CD14-positive monocyte (primary cell): ENCODE measurements around the gene SLN. TPM values are rescaled to one million over a fixed set of nuclear protein-coding genes. Genes with fewer than 3 reads are reported as not detected.

Experiments used
- DNase-seq, 3 donors: peaks; one replicate each; pipeline ENCODE4 v3.0.0-alpha.2; 2011 to 2022
- H2AFZ ChIP-seq: 2 replicates; pipeline ENCODE4 v1.6.0; 2012; ENCODE audit warnings: mild to moderate bottlenecking, low read depth, low read length, inconsistent platforms; ENCODE audit not compliant: insufficient read depth, poor library complexity, severe bottlenecking
- H3K27ac ChIP-seq, 2 donors: 1 replicate in 1 of 2; 2 replicates in 1 of 2; pipeline ENCODE4 v1.5.1; 2012 to 2013; ENCODE audit warnings: low read length in 2 of 2, control low read depth in 1 of 2, inconsistent platforms in 1 of 2, low read depth in 1 of 2, mild to moderate bottlenecking in 1 of 2
- H3K27me3 ChIP-seq, 2 donors: one replicate each; pipeline versions ENCODE4 v1.6.0 to v1.6.1; 2011 to 2013; ENCODE audit warnings: low read length in 2 of 2; ENCODE audit not compliant: control insufficient read depth in 2 of 2, insufficient read depth in 2 of 2
- H3K36me3 ChIP-seq, 2 donors: replicated peaks in 1 of 2; 1 replicate in 1 of 2; 2 replicates in 1 of 2; pipeline versions ENCODE4 v1.5.1 to v1.6.1; 2012 to 2013; ENCODE audit warnings: low read length in 2 of 2, control low read depth in 1 of 2, inconsistent platforms in 1 of 2, mild to moderate bottlenecking in 1 of 2; ENCODE audit not compliant: insufficient read depth in 2 of 2, control insufficient read depth in 1 of 2
- H3K4me1 ChIP-seq, 2 donors: 1 replicate in 1 of 2; 2 replicates in 1 of 2; pipeline versions ENCODE4 v1.5.1 to v1.6.1; 2012 to 2013; ENCODE audit warnings: low read length in 2 of 2, control low read depth in 1 of 2, inconsistent platforms in 1 of 2, mild to moderate bottlenecking in 1 of 2, moderate library complexity in 1 of 2; ENCODE audit not compliant: insufficient read depth in 2 of 2, control insufficient read depth in 1 of 2
- H3K4me2 ChIP-seq: replicated peaks from 2 replicates; pipeline ENCODE3; 2012; ENCODE audit warnings: low read length, moderate library complexity, mild to moderate bottlenecking; ENCODE audit not compliant: poor library complexity, severe bottlenecking; ENCODE audit errors: extremely low read depth
- H3K4me3 ChIP-seq, 3 experiments: fragments of 200-600 bp in 1 of 3; sonication (generic) in 1 of 3; replicated peaks in 1 of 3; 1 replicate in 2 of 3; 2 replicates in 1 of 3; pipeline ENCODE4 v1.5.1; 2011 to 2013; ENCODE audit warnings: low read length in 3 of 3, mild to moderate bottlenecking in 3 of 3, control low read depth in 2 of 3, low read depth in 2 of 3, inconsistent platforms in 1 of 3, moderate library complexity in 1 of 3
- H3K79me2 ChIP-seq: 2 replicates; pipeline ENCODE4 v1.6.0; 2012; ENCODE audit warnings: mild to moderate bottlenecking, control low read depth, inconsistent platforms, low read length, moderate library complexity; ENCODE audit not compliant: insufficient read depth
- H3K9ac ChIP-seq: 2 replicates; pipeline ENCODE4 v1.6.0; 2017; ENCODE audit warnings: low read length, mild to moderate bottlenecking; ENCODE audit not compliant: insufficient read depth, poor library complexity, severe bottlenecking
- H3K9me3 ChIP-seq, 2 donors: replicated peaks in 1 of 2; 1 replicate in 1 of 2; 2 replicates in 1 of 2; pipeline versions ENCODE4 v1.5.1 to v1.6.1; 2012 to 2013; ENCODE audit warnings: low read length in 2 of 2, control low read depth in 1 of 2; ENCODE audit not compliant: control insufficient read depth in 1 of 2, insufficient read depth in 1 of 2
- H4K20me1 ChIP-seq: 2 replicates; pipeline ENCODE4 v1.6.0; 2012; ENCODE audit warnings: mild to moderate bottlenecking, low read length, control low read depth, moderate library complexity; ENCODE audit not compliant: insufficient read depth
- H3K27ac Mint-ChIP-seq, 7 donors: one replicate each; pipeline ENCODE4 v1.8.0; 2020; ENCODE audit warnings: mild to moderate bottlenecking in 7 of 7, mixed read lengths in 7 of 7, moderate library complexity in 6 of 7, inconsistent platforms in 2 of 7
- H3K27me3 Mint-ChIP-seq, 3 donors: one replicate each; pipeline ENCODE4 v1.8.0; 2021 to 2022; ENCODE audit warnings: low read depth in 3 of 3, mild to moderate bottlenecking in 3 of 3, mixed read lengths in 3 of 3, moderate library complexity in 3 of 3, inconsistent platforms in 1 of 3
- H3K36me3 Mint-ChIP-seq, 2 donors: one replicate each; pipeline ENCODE4 v1.8.0; 2020; ENCODE audit warnings: mixed read lengths in 2 of 2, inconsistent platforms in 1 of 2, mild to moderate bottlenecking in 1 of 2
- H3K4me1 Mint-ChIP-seq: one replicate; pipeline ENCODE4 v1.8.0; 2020; ENCODE audit warnings: mild to moderate bottlenecking, mixed read lengths
- H3K4me3 Mint-ChIP-seq, 2 donors: one replicate each; pipeline ENCODE4 v1.8.0; 2020; ENCODE audit warnings: mild to moderate bottlenecking in 2 of 2, mixed read lengths in 2 of 2, moderate library complexity in 1 of 2
- H3K9me3 Mint-ChIP-seq, 7 donors: one replicate each; pipeline ENCODE4 v1.8.0; 2020 to 2022; ENCODE audit warnings: mixed read lengths in 7 of 7, mild to moderate bottlenecking in 6 of 7, moderate library complexity in 6 of 7, inconsistent platforms in 2 of 7
- WGBS: methylation state at CpG from one replicate; pipeline ENCODE4 v1.1.5; 2013; ENCODE audit warnings: missing lambda C conversion rate; ENCODE audit not compliant: insufficient coverage; 5-methylcytosine and 5-hydroxymethylcytosine counted together
- intact Hi-C, 2 donors: fragments of 100-400 bp; cut with micrococcal nuclease; formaldehyde crosslinking; loops; one replicate each; pipeline versions ENCODE4 v1.15.0 to v1.15.1; 2023
- polyA plus RNA-seq, 3 donors: library from polyadenylated mRNA; depleted of rRNA in 1 of 3; unstranded in 2 of 3; stranded (reverse) in 1 of 3; fragments of 300-500 nt in 2 of 3; fragments of >200 nt in 1 of 3; fragmentation: Illumina TruSeq in 2 of 3; gene quantifications; 1 replicate in 2 of 3; 2 replicates in 1 of 3; pipeline ENCODE4 v1.2.3, GENCODE V29; 2012 to 2021
- TF ChIP-seq, protein P1 (sequence below): fragments of 200-600 bp; IDR thresholded peaks from one replicate; pipeline ENCODE4 v1.8.0; 2022; ENCODE audit warnings: antibody characterized with exemption, mild to moderate bottlenecking

SLN gene
- polyA plus RNA-seq, 3 donors: not detected

DNA sequence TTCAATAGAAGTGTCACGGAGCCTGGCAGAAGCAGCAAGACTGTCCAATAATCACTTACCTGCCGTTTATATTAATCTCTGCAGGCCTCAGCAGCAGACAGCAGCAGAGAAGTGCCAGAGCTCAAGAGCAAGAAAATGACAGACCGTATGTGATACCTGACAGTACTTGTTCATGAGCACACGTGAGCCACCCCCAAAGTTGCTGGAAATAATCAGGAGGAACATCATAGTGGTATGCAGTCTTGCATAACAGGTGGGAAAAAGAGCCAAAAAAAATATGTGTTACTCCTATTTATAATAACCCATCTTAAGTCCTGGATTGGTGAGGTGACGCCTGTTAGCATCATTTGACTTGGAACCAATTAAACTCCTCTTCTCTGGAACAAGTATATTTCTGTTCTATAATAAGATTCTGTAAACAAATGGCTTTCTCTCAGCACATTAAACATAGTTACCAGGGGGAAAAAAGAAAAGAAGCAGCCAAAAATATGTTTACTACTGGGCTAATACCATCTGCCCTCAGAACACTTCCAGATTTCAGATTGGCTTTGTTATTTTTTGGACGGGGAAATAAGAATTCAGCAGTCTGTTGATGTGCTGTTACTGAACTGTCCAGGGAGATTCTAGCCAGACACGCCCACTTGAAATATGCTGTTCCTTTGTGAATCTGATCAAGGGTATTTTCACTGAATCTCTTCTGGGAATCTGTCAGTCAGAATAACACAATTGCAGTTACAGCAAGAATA is 7.9 kb upstream of the SLN start:
- 100% methylated on average over 1 of the region's 7 CpGs for WGBS
- Mint-ChIP-seq H3K4me1 (no peaks in the 10 kb centered on the region), H3K9me3 (peaks cover 0 to 2% (median 0%) of the 10 kb centered on the region in 7 donors), H3K4me3 (no peak overlapping the region), H3K27ac (no peak overlapping the region), H3K36me3 (no peaks in the 10 kb centered on the region), H3K27me3 (peaks cover 2 to 14% (median 6%) of the 10 kb centered on the region in 3 donors)
- Histone ChIP-seq H3K36me3 (no peaks in the 10 kb centered on the region), H3K27me3 (peaks cover 0 to 5% of the 10 kb centered on the region in 2 donors), H4K20me1 (no peaks in the 10 kb centered on the region), H3K4me1 (no peaks in the 10 kb centered on the region), H3K9me3 (no peaks in the 10 kb centered on the region), H3K79me2 (no peaks in the 10 kb centered on the region), H3K4me2 (no peak overlapping the region), H3K4me3 (no peak overlapping the region), H2AFZ (no peak overlapping the region), H3K9ac (no peak overlapping the region), H3K27ac (no peak overlapping the region)
- no peak for DNase-seq
- intact Hi-C loops: no loop called here
- TF ChIP-seq, protein P1, sequence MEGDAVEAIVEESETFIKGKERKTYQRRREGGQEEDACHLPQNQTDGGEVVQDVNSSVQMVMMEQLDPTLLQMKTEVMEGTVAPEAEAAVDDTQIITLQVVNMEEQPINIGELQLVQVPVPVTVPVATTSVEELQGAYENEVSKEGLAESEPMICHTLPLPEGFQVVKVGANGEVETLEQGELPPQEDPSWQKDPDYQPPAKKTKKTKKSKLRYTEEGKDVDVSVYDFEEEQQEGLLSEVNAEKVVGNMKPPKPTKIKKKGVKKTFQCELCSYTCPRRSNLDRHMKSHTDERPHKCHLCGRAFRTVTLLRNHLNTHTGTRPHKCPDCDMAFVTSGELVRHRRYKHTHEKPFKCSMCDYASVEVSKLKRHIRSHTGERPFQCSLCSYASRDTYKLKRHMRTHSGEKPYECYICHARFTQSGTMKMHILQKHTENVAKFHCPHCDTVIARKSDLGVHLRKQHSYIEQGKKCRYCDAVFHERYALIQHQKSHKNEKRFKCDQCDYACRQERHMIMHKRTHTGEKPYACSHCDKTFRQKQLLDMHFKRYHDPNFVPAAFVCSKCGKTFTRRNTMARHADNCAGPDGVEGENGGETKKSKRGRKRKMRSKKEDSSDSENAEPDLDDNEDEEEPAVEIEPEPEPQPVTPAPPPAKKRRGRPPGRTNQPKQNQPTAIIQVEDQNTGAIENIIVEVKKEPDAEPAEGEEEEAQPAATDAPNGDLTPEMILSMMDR: no peak

DNA sequence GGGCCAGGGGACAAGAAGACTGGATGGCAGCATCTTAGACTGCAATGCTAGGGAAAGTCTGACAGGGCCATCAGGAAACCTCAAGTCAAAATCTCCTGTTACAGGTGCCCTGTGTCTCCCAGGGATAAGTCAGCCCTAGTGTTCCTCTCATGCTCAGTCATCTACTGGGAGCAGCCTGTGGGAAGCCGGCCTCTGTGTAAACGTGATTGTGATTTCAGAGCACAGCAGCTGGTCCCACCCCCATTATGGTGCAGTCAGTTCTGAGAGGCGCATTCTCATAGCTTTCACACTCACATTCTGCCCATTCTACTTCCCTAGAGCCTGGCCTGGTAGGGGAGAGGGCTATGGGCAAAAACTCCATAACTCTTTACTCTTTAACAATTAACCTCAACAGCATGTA is 7.2 kb upstream of the SLN start:
- no peaks in the 10 kb centered on the region for H3K4me1 ChIP-seq
- H3K27ac ChIP-seq: no peak overlapping the region
- H3K79me2 ChIP-seq: no peaks in the 10 kb centered on the region
- Mint-ChIP-seq H3K27me3 (peaks cover 2 to 7% (median 3%) of the 10 kb centered on the region in 3 donors), H3K9me3 (peaks cover 0 to 2% (median 0%) of the 10 kb centered on the region in 7 donors), H3K27ac (no peak overlapping the region), H3K4me1 (no peaks in the 10 kb centered on the region), H3K4me3 (no peak overlapping the region), H3K36me3 (no peaks in the 10 kb centered on the region)
- TF ChIP-seq, protein P1: no peak
- no CpG with 5 or more reads among the region's 3 CpGs for WGBS
- no peak for DNase-seq
- no peaks in the 10 kb centered on the region for H3K36me3 ChIP-seq
- no peak overlapping the region for H3K4me3 ChIP-seq
- intact Hi-C loops: no loop called here
- no peak overlapping the region for H3K4me2 ChIP-seq
- no peak overlapping the region for H3K9ac ChIP-seq
- H3K9me3 ChIP-seq: no peaks in the 10 kb centered on the region
- no peak overlapping the region for H2AFZ ChIP-seq
- no peaks in the 10 kb centered on the region for H4K20me1 ChIP-seq
- H3K27me3 ChIP-seq: peaks cover 0 to 5% of the 10 kb centered on the region in 2 donors
